ENCODE results near the gene VAMP5.

The VAMP5 gene

DNA sequence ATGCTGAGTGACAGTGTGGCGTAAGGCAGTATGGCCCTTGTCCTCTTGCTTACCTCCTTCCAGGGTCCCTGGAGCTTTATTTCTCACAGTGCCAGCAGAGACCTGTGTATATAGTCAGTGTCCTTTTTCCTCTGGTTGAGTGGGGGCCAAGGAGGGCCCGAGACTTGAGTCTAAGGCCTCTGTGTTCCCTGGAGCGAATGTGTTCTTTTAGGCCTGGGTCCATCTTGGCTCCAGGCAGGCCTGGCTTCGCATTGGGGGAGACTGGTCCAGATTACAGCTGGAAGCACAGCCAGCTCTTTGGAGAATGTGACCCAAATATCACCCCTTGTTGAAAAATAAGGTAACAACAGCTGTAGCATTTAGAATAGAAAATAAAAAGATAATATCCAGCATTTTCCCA, 5.0 kb downstream of the VAMP5 start:
- TF ChIP-seq GATA3 (IDR thresholded peaks at IDR 0.05; ENCODE audit: low read depth, low read length) (no peak), GATA2 (IDR thresholded peaks at IDR 0.05; ENCODE audit: low read depth, low read length) (no peak)

DNA sequence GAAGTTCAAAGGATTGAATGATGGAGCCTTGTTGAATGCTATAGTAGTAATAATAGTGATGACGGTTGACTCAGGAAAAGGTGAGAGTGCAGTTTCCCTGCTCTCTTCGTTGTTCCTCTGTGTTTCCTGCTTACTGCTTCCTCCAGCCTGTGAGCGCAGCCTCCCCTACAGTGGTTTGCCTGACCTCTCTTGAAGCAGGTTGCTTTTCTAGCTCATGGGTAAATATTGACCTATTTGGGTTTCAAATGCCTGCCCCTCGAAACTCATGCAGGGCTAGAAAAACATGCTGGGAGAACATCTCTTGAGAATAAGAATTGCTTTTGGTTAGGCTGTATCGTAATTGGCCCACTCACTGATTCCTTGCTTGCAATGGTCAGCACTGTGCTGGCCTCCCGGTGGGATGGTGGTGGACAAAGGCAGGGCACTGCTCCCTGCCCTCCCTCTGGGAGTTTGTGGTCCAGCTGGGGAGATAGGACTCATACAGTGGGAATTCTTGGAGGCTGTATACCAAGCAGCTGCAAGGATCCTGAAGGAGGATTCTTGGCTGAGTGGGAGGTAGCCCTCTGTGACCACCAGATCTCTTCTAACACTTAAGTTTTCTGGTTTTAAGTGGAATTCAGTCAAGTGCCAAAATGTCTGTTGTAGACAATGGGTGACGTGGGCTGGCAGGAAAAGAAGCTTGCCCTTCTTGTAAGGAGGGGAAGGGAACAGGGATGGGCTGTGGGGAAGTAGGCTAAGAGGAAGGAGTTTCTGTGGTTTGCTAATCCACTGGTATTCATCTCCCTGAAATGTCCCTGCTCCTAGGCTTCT, 6.0 kb downstream of the VAMP5 start:
- no peak for TF ChIP-seq GATA2 (IDR thresholded peaks at IDR 0.05; ENCODE audit: low read depth, low read length)
- no peak for TF ChIP-seq GATA3 (IDR thresholded peaks at IDR 0.05; ENCODE audit: low read depth, low read length)

DNA sequence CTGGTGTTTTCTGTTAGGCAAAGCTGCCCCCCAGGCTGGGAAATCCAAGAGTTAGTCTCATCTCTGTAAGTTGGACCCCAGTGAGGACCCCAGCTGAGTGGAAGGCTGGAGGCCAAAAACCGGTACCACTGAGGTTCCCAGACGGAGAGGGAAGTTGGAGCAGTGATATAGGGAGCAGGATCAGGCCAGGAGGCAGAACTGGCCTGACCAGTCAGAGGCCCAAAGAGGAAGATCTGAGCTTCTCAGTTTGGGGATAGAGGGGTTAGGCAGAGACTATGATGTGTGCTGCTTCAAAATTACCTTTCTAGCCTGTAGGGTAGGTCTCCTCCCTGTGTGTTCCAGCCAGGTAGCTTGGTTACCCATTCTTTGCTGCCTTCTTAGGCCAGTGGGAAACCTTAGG, 6.7 kb downstream of the VAMP5 start:
- TF ChIP-seq GATA2 (IDR thresholded peaks at IDR 0.05; ENCODE audit: low read depth, low read length) (no peak), GATA3 (IDR thresholded peaks at IDR 0.05; ENCODE audit: low read depth, low read length) (no peak)

DNA sequence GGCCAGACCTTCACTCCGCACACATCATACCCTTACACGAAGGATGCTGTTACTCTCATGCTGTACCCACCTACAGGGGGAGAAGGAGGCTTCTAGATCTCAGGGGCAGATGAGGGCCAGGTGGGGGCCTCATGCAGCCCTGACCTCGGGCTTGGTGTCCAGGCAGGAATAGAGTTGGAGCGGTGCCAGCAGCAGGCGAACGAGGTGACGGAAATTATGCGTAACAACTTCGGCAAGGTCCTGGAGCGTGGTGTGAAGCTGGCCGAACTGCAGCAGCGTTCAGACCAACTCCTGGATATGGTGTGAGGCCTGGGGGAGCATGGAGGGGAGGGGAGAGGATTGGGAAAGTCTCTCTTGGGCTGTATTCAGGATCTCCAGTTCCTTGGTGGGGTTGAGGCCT, 7.3 kb downstream of the VAMP5 start:
- no peak for TF ChIP-seq GATA3 (IDR thresholded peaks at IDR 0.05; ENCODE audit: low read depth, low read length)
- TF ChIP-seq GATA2 (IDR thresholded peaks at IDR 0.05; ENCODE audit: low read depth, low read length) = peak; percentile 39; the same call in 1 of the 2 replicates

DNA sequence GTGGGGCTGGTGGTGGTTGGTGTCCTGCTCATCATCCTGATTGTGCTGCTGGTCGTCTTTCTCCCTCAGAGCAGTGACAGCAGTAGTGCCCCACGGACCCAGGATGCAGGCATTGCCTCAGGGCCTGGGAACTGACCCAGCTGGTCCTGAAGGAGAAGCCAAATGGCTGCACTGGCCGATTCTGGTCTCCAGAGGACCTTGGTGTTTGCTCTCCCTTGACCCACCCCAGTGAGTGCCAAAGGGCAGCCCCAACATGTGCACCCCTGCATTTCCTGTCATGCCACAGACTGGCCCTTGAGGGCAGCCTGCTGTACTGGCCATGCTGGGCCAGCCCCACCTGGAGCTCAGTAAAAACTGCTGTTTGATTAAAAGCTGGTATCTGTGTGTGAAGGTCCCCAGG, 8.8 kb downstream of the VAMP5 start:
- TF ChIP-seq GATA2 (IDR thresholded peaks at IDR 0.05; ENCODE audit: low read depth, low read length) = no peak
- TF ChIP-seq GATA3 (IDR thresholded peaks at IDR 0.05; ENCODE audit: low read depth, low read length) = no peak

- TF ChIP-seq GATA3 (IDR thresholded peaks at IDR 0.05; ENCODE audit: low read depth, low read length) (no peak), GATA2 (IDR thresholded peaks at IDR 0.05; ENCODE audit: low read depth, low read length) (no peak)
These were observed 10.6 kb downstream of the VAMP5 start for GRCh38 chr2:85594715-85595300.

- TF ChIP-seq GATA3 (IDR thresholded peaks at IDR 0.05; ENCODE audit: low read depth, low read length) (no peak), GATA2 (IDR thresholded peaks at IDR 0.05; ENCODE audit: low read depth, low read length) (no peak)
These were observed 11.2 kb downstream of the VAMP5 start, which contains the start of gene RNF181 for GRCh38 chr2:85595301-85596025. RNF181 (plus strand) TSS chr2:85595745; CDS start chr2:85595764, 19 bp downstream.

- TF ChIP-seq GATA2 (IDR thresholded peaks at IDR 0.05; ENCODE audit: low read depth, low read length) (no peak), GATA3 (IDR thresholded peaks at IDR 0.05; ENCODE audit: low read depth, low read length) (no peak)
These were observed 11.7 kb downstream of the VAMP5 start for GRCh38 chr2:85596026-85596333.

GRCh38 chr2:85596486-85597143, 12.4 kb downstream of the VAMP5 start:
- TF ChIP-seq GATA3 (IDR thresholded peaks at IDR 0.05; ENCODE audit: low read depth, low read length) (no peak), GATA2 (IDR thresholded peaks at IDR 0.05; ENCODE audit: low read depth, low read length) (no peak)

DNA sequence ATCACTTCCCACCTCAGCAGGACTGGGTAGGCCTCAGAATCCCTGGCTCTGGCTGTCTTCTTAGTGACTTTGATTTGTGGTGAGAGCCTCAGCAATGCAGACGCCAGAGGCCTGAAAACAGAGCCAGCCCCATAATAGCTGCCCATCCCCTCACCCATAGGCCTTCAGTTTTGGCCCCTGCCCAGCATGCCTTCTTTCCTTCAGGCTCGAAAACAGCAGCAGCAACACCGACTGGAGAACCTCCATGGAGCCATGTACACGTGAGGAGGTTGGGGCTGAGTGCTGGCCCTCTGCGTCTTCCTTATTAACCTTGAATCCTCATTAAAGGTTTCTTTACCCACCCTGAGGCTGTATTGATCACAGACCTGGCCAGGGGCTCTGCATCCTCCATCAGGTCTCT, 13.0 kb downstream of the VAMP5 start:
- no peak for TF ChIP-seq GATA2 (IDR thresholded peaks at IDR 0.05; ENCODE audit: low read depth, low read length)
- TF ChIP-seq GATA3 (IDR thresholded peaks at IDR 0.05; ENCODE audit: low read depth, low read length) = no peak

DNA sequence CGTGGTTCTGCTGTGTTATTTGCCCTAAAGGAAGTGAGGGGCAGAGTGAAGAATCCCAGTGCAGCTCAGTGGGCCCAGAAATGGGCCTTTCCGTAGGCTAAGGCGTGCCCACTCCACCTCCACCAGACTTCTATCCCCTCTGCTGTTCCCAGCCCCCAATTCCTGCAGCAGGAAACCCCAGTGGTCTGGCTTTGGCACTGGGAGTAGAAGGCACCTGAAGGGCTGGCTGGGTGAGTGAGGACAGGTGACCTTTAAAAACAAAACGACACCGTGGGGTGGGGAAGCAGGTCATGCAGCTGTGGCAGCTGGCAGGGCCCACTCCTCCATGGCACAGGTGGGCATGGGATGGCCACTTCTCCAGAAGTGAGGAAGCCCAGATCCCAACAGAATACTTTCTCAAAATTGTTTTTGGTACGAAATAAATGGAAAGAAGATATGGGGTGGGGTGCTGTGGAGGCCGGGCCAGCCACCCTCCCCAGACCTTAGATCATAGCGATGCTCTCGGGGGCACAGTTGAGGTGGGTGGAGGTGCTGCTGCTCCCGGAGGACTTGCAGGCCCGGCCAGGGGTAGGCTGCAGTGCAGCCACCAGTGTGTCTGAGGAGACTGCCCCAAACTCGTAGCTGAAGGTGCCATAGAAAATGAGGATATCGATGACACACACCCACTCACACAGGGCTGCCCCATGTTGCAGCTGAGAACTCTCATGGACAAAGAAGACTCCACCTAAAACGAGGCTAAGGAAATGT, 14.5 kb downstream of the VAMP5 start:
- TF ChIP-seq GATA2 (IDR thresholded peaks at IDR 0.05; ENCODE audit: low read depth, low read length) (no peak), GATA3 (IDR thresholded peaks at IDR 0.05; ENCODE audit: low read depth, low read length) (no peak)

DNA sequence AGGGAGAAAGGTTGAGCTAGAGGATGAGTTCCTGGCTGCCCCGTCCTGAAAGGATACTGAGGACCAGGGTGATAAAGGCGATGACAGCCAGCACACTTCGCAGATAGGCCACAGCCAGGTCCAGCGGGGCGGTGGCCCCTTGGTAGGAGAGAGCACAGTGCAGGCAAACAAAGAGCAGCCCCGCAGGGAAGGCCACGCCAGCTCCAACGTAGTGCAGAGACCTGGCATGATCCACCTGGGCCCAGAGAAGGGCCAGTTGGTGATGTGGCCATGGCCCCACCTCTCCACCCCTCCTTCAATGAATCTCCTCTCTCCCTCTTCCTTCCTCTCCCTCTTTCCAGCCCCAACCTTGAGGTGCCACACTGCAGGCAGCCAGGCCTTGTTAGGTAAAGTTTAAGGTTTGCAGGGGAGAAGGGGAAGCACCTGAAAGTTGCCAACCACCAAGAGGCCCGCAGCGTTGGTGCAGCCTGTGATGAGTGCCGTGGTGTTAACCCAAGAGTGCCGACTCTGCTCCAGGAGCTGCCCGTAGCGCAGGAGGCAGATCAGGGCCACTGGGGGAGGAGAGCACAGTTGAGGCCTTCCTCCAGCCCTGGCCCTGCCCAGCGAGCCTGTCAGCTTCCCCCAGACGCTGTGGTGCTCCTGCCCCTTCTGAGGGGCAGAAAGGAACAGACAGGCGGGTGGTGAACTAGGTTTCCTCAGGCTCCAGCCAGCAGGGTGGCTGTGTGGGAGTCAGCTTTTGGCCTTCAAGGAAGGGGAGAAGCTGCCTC, 15.4 kb downstream of the VAMP5 start:
- no peak for TF ChIP-seq GATA3 (IDR thresholded peaks at IDR 0.05; ENCODE audit: low read depth, low read length)
- TF ChIP-seq GATA2 (IDR thresholded peaks at IDR 0.05; ENCODE audit: low read depth, low read length) = no peak

GRCh38 chr2:85600235-85600575, 16.0 kb downstream of the VAMP5 start:
- TF ChIP-seq GATA3 (IDR thresholded peaks at IDR 0.05; ENCODE audit: low read depth, low read length) (no peak), GATA2 (IDR thresholded peaks at IDR 0.05; ENCODE audit: low read depth, low read length) (no peak)

Data from SH-SY5Y (cell line).